Mucosa of rectum (tissue), 2 donors: ENCODE measurements around the gene GATA6.
A peak's percentile ranks its signal among the peaks of the same experiment; 100 is the strongest.

Source experiments
- H3K27ac ChIP-seq, 2 donors: one replicate each; pipeline ENCODE4 v1.7.0; 2013; ENCODE audit warnings: inconsistent platforms in 2 of 2, low read depth in 2 of 2, low read length in 2 of 2
- H3K27me3 ChIP-seq, 2 donors: one replicate each; pipeline ENCODE4 v1.7.0; 2013; ENCODE audit warnings: low read length in 2 of 2; ENCODE audit not compliant: control insufficient read depth in 2 of 2, insufficient read depth in 2 of 2
- H3K36me3 ChIP-seq, 2 donors: one replicate each; pipeline ENCODE4 v1.7.0; 2013; ENCODE audit warnings: low read length in 2 of 2; ENCODE audit not compliant: control insufficient read depth in 2 of 2, insufficient read depth in 2 of 2
- H3K4me1 ChIP-seq, 2 donors: one replicate each; pipeline ENCODE4 v1.7.0; 2013; ENCODE audit warnings: low read length in 2 of 2, mild to moderate bottlenecking in 1 of 2; ENCODE audit not compliant: control insufficient read depth in 2 of 2, insufficient read depth in 2 of 2
- H3K4me3 ChIP-seq, 2 donors: one replicate each; pipeline ENCODE4 v1.7.0; 2013; ENCODE audit warnings: low read length in 2 of 2
- H3K9ac ChIP-seq, 2 donors: one replicate each; pipeline ENCODE4 v1.7.0; 2013; ENCODE audit warnings: low read length in 2 of 2, low read depth in 1 of 2, mild to moderate bottlenecking in 1 of 2
- H3K9me3 ChIP-seq, 2 donors: one replicate each; pipeline ENCODE4 v1.7.0; 2013; ENCODE audit warnings: low read length in 2 of 2; ENCODE audit not compliant: control insufficient read depth in 2 of 2
- donor health status: healthy.
- donor health status: Normal muscosa, but diverticular disease.

The GATA6 gene

GRCh38 chr18:22233266-22233665 is 63.9 kb downstream of the GATA6 start:
- Histone ChIP-seq H3K9ac (peak overlapping the region in 1 of 2 donors; percentile 55), H3K27me3 (no peaks in the 10 kb centered on the region), H3K4me3 (no peak overlapping the region), H3K4me1 (peaks cover 8 to 17% of the 10 kb centered on the region in 2 donors), H3K36me3 (no peaks in the 10 kb centered on the region), H3K27ac (peak overlapping the region; percentile 59 to 61), H3K9me3 (no peaks in the 10 kb centered on the region)

GRCh38 chr18:22238036-22238435 is 68.6 kb downstream of the GATA6 start:
- no peak overlapping the region for H3K4me3 ChIP-seq
- H3K9ac ChIP-seq: no peak overlapping the region
- peaks cover 22 to 31% of the 10 kb centered on the region in 2 donors for H3K4me1 ChIP-seq
- no peaks in the 10 kb centered on the region for H3K36me3 ChIP-seq
- no peaks in the 10 kb centered on the region for H3K9me3 ChIP-seq
- no peaks in the 10 kb centered on the region for H3K27me3 ChIP-seq
- H3K27ac ChIP-seq: no peak overlapping the region

DNA sequence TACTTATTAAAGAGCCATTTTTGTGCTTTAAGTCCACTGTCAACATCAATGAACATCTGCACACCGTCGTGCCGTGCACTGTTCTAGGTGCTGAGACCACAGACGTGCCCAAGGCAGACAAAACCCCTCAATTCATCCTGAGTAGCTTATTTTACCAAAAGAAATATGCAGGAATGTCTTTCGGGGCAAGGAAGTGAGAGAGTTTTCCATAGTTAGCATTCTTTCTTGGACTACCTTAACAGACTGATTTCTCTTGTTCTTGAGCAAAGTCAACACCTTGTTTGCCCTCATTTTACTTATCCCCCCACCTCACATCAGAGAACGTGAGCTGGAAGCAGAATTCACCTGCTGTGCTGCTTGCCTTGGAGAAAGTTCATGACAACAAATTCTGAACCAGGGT is 69.3 kb downstream of the GATA6 start:
- H3K4me3 ChIP-seq: no peak overlapping the region
- H3K9ac ChIP-seq: no peak overlapping the region
- no peaks in the 10 kb centered on the region for H3K27me3 ChIP-seq
- no peak overlapping the region for H3K27ac ChIP-seq
- H3K4me1 ChIP-seq: peaks cover 16 to 29% of the 10 kb centered on the region in 2 donors
- no peaks in the 10 kb centered on the region for H3K36me3 ChIP-seq
- no peaks in the 10 kb centered on the region for H3K9me3 ChIP-seq

DNA sequence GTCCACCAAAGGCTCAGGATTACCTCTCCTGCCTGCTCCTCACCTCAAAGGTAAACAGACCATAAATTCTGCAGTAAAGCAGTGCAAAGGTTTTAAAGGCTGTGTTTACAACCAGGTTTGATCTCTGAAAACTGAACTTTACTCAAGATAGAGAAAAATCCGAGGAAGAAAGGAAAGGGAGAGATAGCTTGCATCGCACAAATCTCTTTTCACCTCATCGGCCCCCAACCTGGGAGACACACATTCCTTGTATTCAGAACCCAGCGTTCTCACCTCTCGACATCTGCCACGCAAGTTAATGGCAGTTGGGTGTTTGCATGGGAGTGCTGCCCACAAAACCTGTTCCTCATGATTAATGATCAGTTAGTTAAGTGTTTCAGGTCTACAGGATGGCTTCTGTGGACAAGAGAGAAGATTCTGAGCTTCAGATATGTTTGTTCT is 72.6 kb downstream of the GATA6 start:
- Histone ChIP-seq H3K9ac (peak overlapping the region; percentile 50 to 60), H3K4me1 (peaks cover 22 to 37% of the 10 kb centered on the region in 2 donors), H3K9me3 (no peaks in the 10 kb centered on the region), H3K4me3 (peak overlapping the region; percentile 44 to 65), H3K27me3 (no peaks in the 10 kb centered on the region), H3K27ac (peak overlapping the region; percentile 87 to 90), H3K36me3 (no peaks in the 10 kb centered on the region)

- H3K27ac ChIP-seq: peak overlapping the region; percentile 87 to 90
- H3K4me3 ChIP-seq: peak overlapping the region in 1 of 2 donors; percentile 42
- H3K9ac ChIP-seq: peak overlapping the region in 1 of 2 donors; percentile 9
- H3K27me3 ChIP-seq: no peaks in the 10 kb centered on the region
- H3K9me3 ChIP-seq: no peaks in the 10 kb centered on the region
- H3K36me3 ChIP-seq: no peaks in the 10 kb centered on the region
- H3K4me1 ChIP-seq: peaks cover 22 to 37% of the 10 kb centered on the region in 2 donors
Observed at GRCh38 chr18:22243513-22243912, 74.1 kb downstream of the GATA6 start.

DNA sequence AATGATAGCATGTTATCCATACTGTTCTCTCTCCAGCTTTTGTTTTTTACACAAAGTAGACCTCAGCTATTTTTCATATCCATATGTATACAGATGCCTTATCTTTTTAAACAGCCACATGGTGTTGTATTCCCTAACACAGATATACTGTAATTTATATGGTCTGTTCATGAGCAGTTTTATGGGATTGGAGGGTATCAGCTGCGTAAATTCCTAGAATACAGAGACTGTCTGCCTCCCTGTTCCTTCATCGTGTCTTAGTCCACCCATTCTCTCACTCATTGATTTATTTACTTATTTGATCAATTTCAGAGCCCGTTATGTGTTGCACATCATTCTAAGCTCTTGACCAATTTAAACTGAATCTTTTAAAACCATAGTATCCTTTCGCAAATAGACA is 80.6 kb downstream of the GATA6 start:
- Histone ChIP-seq H3K4me1 (peaks cover 6 to 25% of the 10 kb centered on the region in 2 donors), H3K27me3 (no peaks in the 10 kb centered on the region), H3K27ac (peak overlapping the region in 1 of 2 donors; percentile 80), H3K9me3 (no peaks in the 10 kb centered on the region), H3K9ac (peak overlapping the region in 1 of 2 donors; percentile 26), H3K4me3 (no peak overlapping the region), H3K36me3 (no peaks in the 10 kb centered on the region)

DNA sequence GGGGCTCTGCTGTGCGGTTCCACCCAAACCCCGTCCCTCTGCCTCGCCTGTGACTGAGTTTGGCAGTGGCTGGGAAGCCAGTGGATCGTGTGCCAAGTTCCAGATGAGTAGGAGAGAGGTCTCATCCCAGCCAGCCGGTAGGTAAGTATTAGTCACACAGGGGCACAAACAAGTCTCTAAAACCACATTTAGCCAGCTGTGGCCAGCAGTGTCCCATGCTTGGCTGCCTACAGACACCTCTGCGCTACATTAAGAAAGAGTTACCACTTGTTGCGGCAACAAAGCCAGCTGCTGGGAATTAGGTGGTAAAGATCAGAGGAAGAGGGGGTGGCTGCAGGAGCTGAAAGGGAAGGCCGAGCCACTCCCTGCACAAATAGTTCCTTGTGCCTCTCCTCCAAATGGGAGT is 81.2 kb downstream of the GATA6 start:
- peaks cover 6 to 25% of the 10 kb centered on the region in 2 donors for H3K4me1 ChIP-seq
- peak overlapping the region; percentile 26 to 54 for H3K9ac ChIP-seq
- no peaks in the 10 kb centered on the region for H3K9me3 ChIP-seq
- no peaks in the 10 kb centered on the region for H3K27me3 ChIP-seq
- no peaks in the 10 kb centered on the region for H3K36me3 ChIP-seq
- H3K27ac ChIP-seq: peak overlapping the region; percentile 73 to 80
- H3K4me3 ChIP-seq: peak overlapping the region; percentile 15 to 42
